Neural cell (in vitro differentiated cells): ENCODE measurements around the gene KRT80.

Source experiments
- CTCF ChIP-seq: fragments of 450-650 bp; IDR thresholded peaks from 2 replicates; pipeline ENCODE4 v1.5.1; 2014; ENCODE audit warnings: antibody characterized with exemption, mild to moderate bottlenecking, moderate library complexity; ENCODE audit not compliant: poor library complexity, severe bottlenecking
- EP300 ChIP-seq: fragments of 450-650 bp; conservative IDR thresholded peaks from 2 replicates; pipeline ENCODE4 v1.6.1; 2014; ENCODE audit warnings: antibody characterized with exemption, mild to moderate bottlenecking, moderate library complexity; ENCODE audit not compliant: poor library complexity, severe bottlenecking
- EZH2 ChIP-seq: fragments of 200-600, 300-800 bp; shearing (Covaris generic), sonication (generic); IDR thresholded peaks from 2 replicates; pipeline ENCODE4 v1.6.1; 2014; ENCODE audit warnings: antibody characterized with exemption, low read length, borderline replicate concordance, mild to moderate bottlenecking; ENCODE audit not compliant: insufficient read depth, poor library complexity, severe bottlenecking
- MXI1 ChIP-seq: fragments of 450-650 bp; conservative IDR thresholded peaks from 2 replicates; pipeline ENCODE4 v1.6.1; 2014; ENCODE audit warnings: antibody characterized with exemption, mild to moderate bottlenecking; ENCODE audit not compliant: poor library complexity, severe bottlenecking
- POLR2AphosphoS5 ChIP-seq: IDR thresholded peaks from 2 replicates; pipeline ENCODE4 v1.6.1; 2012
- RAD21 ChIP-seq: fragments of 450-650 bp; conservative IDR thresholded peaks from 2 replicates; pipeline ENCODE4 v1.6.1; 2014; ENCODE audit warnings: antibody characterized with exemption, mild to moderate bottlenecking, moderate library complexity
- REST ChIP-seq: IDR thresholded peaks from 2 replicates; pipeline ENCODE4 v1.6.1; 2012; ENCODE audit warnings: borderline replicate concordance
- TAF1 ChIP-seq: IDR thresholded peaks from 2 replicates; pipeline ENCODE4 v1.6.1; 2012; ENCODE audit warnings: low read depth

- TF ChIP-seq CTCF, result no peak
- no peak for TF ChIP-seq EZH2
- TF ChIP-seq REST, result no peak
- no peak for TF ChIP-seq MXI1
- no peak for TF ChIP-seq RAD21
- no peak for TF ChIP-seq EP300
- TF ChIP-seq TAF1, result no peak
- TF ChIP-seq POLR2AphosphoS5, result no peak
Observed at GRCh38 chr12:52183544-52183910, 8.3 kb downstream of the KRT80 start.
